HCT116 (cell line): Measurements from ENCODE around the gene CACNA2D2. TPM values are rescaled to one million over a fixed set of nuclear protein-coding genes. Genes with fewer than 3 reads are reported as not detected.

Source experiments
- ATAC-seq: fragments of 200-7000 bp; cut with Tn5 transposase; 2 replicates; pipeline ENCODE4 v1.9.1; 2020; ENCODE audit warnings: mild to moderate bottlenecking, moderate library complexity
- BruUV-seq: library from RNA; stranded (reverse); fragments of 400-500 nt; replicated peaks from 2 replicates; lab custom pipeline; 2021; lab: Mats Ljungman, UMichigan
- CTCF ChIA-PET: fragments of 300-600 bp; sonication (Branson Sonifier 250); formaldehyde crosslinking; loops from one replicate; lab custom pipeline; 2021; ENCODE audit warnings: antibody characterized with exemption; lab: Charles Lee
- POLR2A ChIA-PET: fragments of 300-600, 350-600 bp; sonication (Branson Sonifier 250); formaldehyde crosslinking; loops from one replicate; lab custom pipeline; 2021; ENCODE audit warnings: antibody characterized with exemption; lab: Charles Lee
- RAD21 ChIA-PET, 2 experiments: fragments of 300-600 bp; sonication (Branson Sonifier 250); formaldehyde crosslinking; loops; one replicate each; lab custom pipeline; 2023; ENCODE audit warnings: low total read pairs in 2 of 2; ENCODE audit not compliant: uncharacterized antibody in 2 of 2, unreplicated experiment in 2 of 2, low non-redundant PET in 1 of 2; lab: Charles Lee
- DNase-seq: peaks from one replicate; pipeline ENCODE4 v3.0.0-alpha.2; 2010; ENCODE audit warnings: low read depth, low spot score
- H2AFZ ChIP-seq: fragments of 200-600 bp; shearing (Covaris generic), sonication (generic); 2 replicates; pipeline ENCODE4 v1.6.1; 2017; ENCODE audit warnings: low read depth, mixed run types, mixed read lengths, antibody characterized with exemption, low read length; ENCODE audit not compliant: poor library complexity, severe bottlenecking
- H3K27ac ChIP-seq: 2 replicates; pipeline ENCODE4 v1.5.1; 2012; ENCODE audit warnings: low read depth, low read length
- H3K27me3 ChIP-seq: fragments of 200-600 bp; sonication (generic); 2 replicates; pipeline ENCODE4 v1.6.1; 2016; ENCODE audit warnings: mixed run types, low read length, mixed read lengths; ENCODE audit not compliant: insufficient read depth
- H3K36me3 ChIP-seq, 2 experiments: fragments of 200-500 bp in 1 of 2; fragments of 200-600 bp in 1 of 2; sonication (Bioruptor generic) in 1 of 2; sonication (generic) in 1 of 2; 2 replicates each; pipeline versions ENCODE4 v1.5.1 to v1.6.1; 2014 to 2016; ENCODE audit warnings: low read length in 2 of 2, inconsistent platforms in 1 of 2, mixed read lengths in 1 of 2, mixed run types in 1 of 2; ENCODE audit not compliant: insufficient read depth in 2 of 2, control insufficient read depth in 1 of 2
- H3K4me1 ChIP-seq, 2 experiments: fragments of 200-600 bp in 1 of 2; sonication (generic) in 1 of 2; 2 replicates each; pipeline versions ENCODE4 v1.5.1 to v1.6.1; 2012 to 2017; ENCODE audit warnings: low read length in 2 of 2, inconsistent platforms in 1 of 2, mild to moderate bottlenecking in 1 of 2, mixed read lengths in 1 of 2, mixed run types in 1 of 2, moderate library complexity in 1 of 2; ENCODE audit not compliant: insufficient read depth in 2 of 2, control insufficient read depth in 1 of 2
- H3K4me2 ChIP-seq: fragments of 200-600 bp; sonication (generic); 2 replicates; pipeline ENCODE4 v1.6.1; 2017; ENCODE audit warnings: mixed run types, low read length, mixed read lengths
- H3K4me3 ChIP-seq, 2 experiments: fragments of 200-600 bp in 1 of 2; sonication (generic) in 1 of 2; replicated peaks in 1 of 2; 2 replicates each; pipeline ENCODE4 v1.5.1; 2011 to 2016; ENCODE audit warnings: low read length in 2 of 2, control low read depth in 1 of 2, low read depth in 1 of 2, mild to moderate bottlenecking in 1 of 2, mixed read lengths in 1 of 2, mixed run types in 1 of 2
- H3K79me2 ChIP-seq: fragments of 200-600 bp; sonication (generic); 2 replicates; pipeline ENCODE4 v1.6.1; 2017; ENCODE audit warnings: mild to moderate bottlenecking, mixed run types, low read length, moderate library complexity, mixed read lengths; ENCODE audit not compliant: insufficient read depth
- H3K9ac ChIP-seq: fragments of 200-600 bp; sonication (generic); 2 replicates; pipeline ENCODE4 v1.6.1; 2016; ENCODE audit warnings: low read length, mixed read lengths
- H3K9me2 ChIP-seq: fragments of 200-600 bp; sonication (generic), shearing (Covaris generic); 2 replicates; pipeline ENCODE4 v1.6.1; 2017; ENCODE audit warnings: mixed run types, mild to moderate bottlenecking, moderate library complexity; ENCODE audit not compliant: insufficient read depth
- H3K9me3 ChIP-seq, 2 experiments: fragments of 200-500 bp in 1 of 2; fragments of 200-600 bp in 1 of 2; sonication (Bioruptor generic) in 1 of 2; sonication (generic) in 1 of 2; 2 replicates each; pipeline ENCODE4 v1.6.1; 2014 to 2017; ENCODE audit warnings: low read length in 2 of 2, mixed read lengths in 2 of 2, inconsistent platforms in 1 of 2, low read depth in 1 of 2, mild to moderate bottlenecking in 1 of 2, mixed run types in 1 of 2, moderate library complexity in 1 of 2; ENCODE audit not compliant: control insufficient read depth in 1 of 2, insufficient read depth in 1 of 2
- H4K20me1 ChIP-seq: fragments of 200-600 bp; sonication (generic), shearing (Covaris generic); 2 replicates; pipeline ENCODE4 v1.6.1; 2017; ENCODE audit warnings: mixed run types, mild to moderate bottlenecking, moderate library complexity; ENCODE audit not compliant: insufficient read depth
- CTCF ChIP-seq, 3 experiments: fragments of 200-600 bp in 1 of 3; sonication (generic) in 1 of 3; IDR thresholded peaks in 2 of 3; conservative IDR thresholded peaks in 1 of 3; 2 replicates each; pipeline ENCODE4 v1.5.1; 2012 to 2017; ENCODE audit warnings: low read depth in 2 of 3, low read length in 2 of 3, antibody characterized with exemption in 1 of 3, borderline replicate concordance in 1 of 3, control low read depth in 1 of 3, mild to moderate bottlenecking in 1 of 3, mixed read lengths in 1 of 3, mixed run types in 1 of 3, moderate library complexity in 1 of 3; ENCODE audit not compliant: insufficient read depth in 1 of 3
- ELF1 ChIP-seq: IDR thresholded peaks from 2 replicates; pipeline ENCODE4 v1.6.1; 2012; ENCODE audit warnings: low read depth, borderline replicate concordance
- EZH2 ChIP-seq: fragments of 200-600 bp; sonication (generic); IDR thresholded peaks from 2 replicates; pipeline ENCODE4 v1.6.1; 2017; ENCODE audit warnings: antibody characterized with exemption, mixed run types
- EZH2phosphoT487 ChIP-seq: fragments of 200-600 bp; IDR thresholded peaks from 2 replicates; pipeline ENCODE4 v1.6.1; 2018; ENCODE audit warnings: antibody characterized with exemption, borderline replicate concordance
- FOSL1 ChIP-seq: IDR thresholded peaks from 2 replicates; pipeline ENCODE4 v1.6.1; 2012; ENCODE audit warnings: low read depth
- JUND ChIP-seq: IDR thresholded peaks from 2 replicates; pipeline ENCODE4 v1.6.1; 2012
- RAD21 ChIP-seq: IDR thresholded peaks from 2 replicates; pipeline ENCODE4 v1.6.1; 2012; ENCODE audit warnings: low read depth, mild to moderate bottlenecking
- REST ChIP-seq: IDR thresholded peaks from 2 replicates; pipeline ENCODE4 v1.6.1; 2012; ENCODE audit warnings: low read depth
- SIN3A ChIP-seq: IDR thresholded peaks from 2 replicates; pipeline ENCODE4 v1.6.1; 2012; ENCODE audit warnings: low read depth
- YY1 ChIP-seq: IDR thresholded peaks from 2 replicates; pipeline ENCODE4 v1.6.1; 2011; ENCODE audit warnings: low read length, low read depth, moderate library complexity, mild to moderate bottlenecking; ENCODE audit not compliant: insufficient replicate concordance; ENCODE audit errors: extremely low read depth
- ZFX ChIP-seq: fragments of 450-650 bp; IDR thresholded peaks from 2 replicates; pipeline ENCODE4 v1.6.1; 2017
- intact Hi-C: fragments of 100-400 bp; cut with micrococcal nuclease; formaldehyde crosslinking; loops from 2 replicates; pipeline ENCODE4 v1.10.0; 2022
- total RNA-seq: library from RNA; stranded (reverse); gene quantifications from one replicate; pipeline ENCODE4 v1.2.1, GENCODE V29; 2021; ENCODE audit not compliant: unreplicated experiment

CACNA2D2 gene
- total RNA-seq, 1 experiment from 2014 or later = 10.2 TPM

GRCh38 chr3:50502584-50503423 lies 630 bp downstream of the CACNA2D2 start:
- ChIA-PET POLR2A (no interaction called here), RAD21 (no interaction called here)

GRCh38 chr3:50502225-50502583 lies 1.2 kb downstream of the CACNA2D2 start:
- intact Hi-C loops = no loop called here
- POLR2A ChIA-PET = no interaction called here
- DNase-seq (no peak), ATAC-seq (no peak)
- H3K4me3 ChIP-seq = peak overlapping the region; percentile 45 to 63
- no peaks in the 10 kb centered on the region for H3K27me3 ChIP-seq
- BruUV-seq = no TSS peak
- CTCF ChIA-PET = no interaction called here
- RAD21 ChIA-PET = no interaction called here
- H3K27ac ChIP-seq = no peak overlapping the region
- H3K9me2 ChIP-seq = no peaks in the 10 kb centered on the region
- H3K36me3 ChIP-seq = no peaks in the 10 kb centered on the region
- H3K4me2 ChIP-seq = peak overlapping the region; percentile 82
- no peak overlapping the region for H2AFZ ChIP-seq
- H3K79me2 ChIP-seq = no peaks in the 10 kb centered on the region
- H4K20me1 ChIP-seq = no peaks in the 10 kb centered on the region
- no peaks in the 10 kb centered on the region for H3K9me3 ChIP-seq
- H3K4me1 ChIP-seq = peaks cover 6 to 14% of the 10 kb centered on the region in 2 experiments; a peak in 2 of 4 replicates
- peak overlapping the region; percentile 51 for H3K9ac ChIP-seq
- TF ChIP-seq EZH2phosphoT487 (no peak), FOSL1 (no peak), CTCF (IDR thresholded peaks at IDR 0.05 in 2 of 3, conservative IDR thresholded peaks at IDR 0.05 in 1 of 3; ENCODE audit: borderline replicate concordance in 1 of 3, insufficient read depth in 1 of 3, low read depth in 2 of 3, low read length in 2 of 3) (no peak), YY1 (no peak), SIN3A (no peak), REST (no peak), JUND (no peak), ELF1 (no peak), EZH2 (no peak)

More at GRCh38 chr3:50502584-50503423, 630 bp downstream of the CACNA2D2 start:
- Histone ChIP-seq H3K9me2 (no peaks in the 10 kb centered on the region), H3K36me3 (no peaks in the 10 kb centered on the region)
- no TSS peak for BruUV-seq
- CTCF ChIA-PET = no interaction called here
- TF ChIP-seq RAD21 (no peak), ZFX (peak; percentile 45; the same call in 1 of the 2 replicates)
- TF ChIP-seq, all 23 proteins: peak for 1
- intact Hi-C loops = no loop called here
- peak overlapping the region; percentile 82 for H3K4me2 ChIP-seq
- peak overlapping the region; percentile 45 to 63 for H3K4me3 ChIP-seq
- no peaks in the 10 kb centered on the region for H3K9me3 ChIP-seq
- H2AFZ ChIP-seq = no peak overlapping the region
- DNase-seq (no peak), ATAC-seq (no peak; the same call in 1 of the 2 replicates)
- peaks cover 6 to 14% of the 10 kb centered on the region in 2 experiments; a peak in 2 of 4 replicates for H3K4me1 ChIP-seq
- H3K79me2 ChIP-seq = no peaks in the 10 kb centered on the region
- H3K27me3 ChIP-seq = no peaks in the 10 kb centered on the region
- H4K20me1 ChIP-seq = no peaks in the 10 kb centered on the region
- peak overlapping the region; percentile 51 for H3K9ac ChIP-seq
- H3K27ac ChIP-seq = peak overlapping the region; percentile 34; the same call in 1 of the 2 replicates
